Prostate gland (tissue), 2 donors: ENCODE results near the gene SETBP1. TPM values are rescaled to one million over a fixed set of nuclear protein-coding genes. Genes with fewer than 3 reads are reported as not detected.

Experiments
- DNase-seq: peaks from one replicate; pipeline ENCODE4 v3.0.0-alpha.2; 2019; ENCODE audit warnings: low spot score
- H3K27ac ChIP-seq, 2 donors: fragments of 200-600 bp; sonication (generic); 2 replicates each; pipeline ENCODE4 v1.5.1; 2017 to 2019
- H3K27me3 ChIP-seq: fragments of 200-600 bp; sonication (generic); replicated peaks from 2 replicates; pipeline ENCODE4 v1.5.1; 2019; ENCODE audit not compliant: insufficient read depth
- H3K36me3 ChIP-seq, 2 donors: fragments of 200-600 bp; sonication (generic); 1 replicate in 1 of 2; 2 replicates in 1 of 2; pipeline versions ENCODE4 v1.5.1 to v1.8.1; 2017 to 2019
- H3K4me1 ChIP-seq: fragments of 200-600 bp; sonication (generic); replicated peaks from 2 replicates; pipeline ENCODE4 v1.5.1; 2019
- H3K4me3 ChIP-seq, 2 donors: fragments of 200-600 bp; sonication (generic); 2 replicates each; pipeline ENCODE4 v1.5.1; 2017 to 2019
- H3K9me3 ChIP-seq: fragments of 200-600 bp; sonication (generic); 2 replicates; pipeline ENCODE4 v1.5.1; 2017
- CTCF ChIP-seq, 4 experiments: fragments of 200-600 bp in 2 of 4; fragments of 450-650 bp in 2 of 4; sonication (generic) in 2 of 4; IDR thresholded peaks; 1 replicate in 3 of 4; 2 replicates in 1 of 4; pipeline ENCODE4 v1.5.1; 2016 to 2019; ENCODE audit warnings: antibody characterized with exemption in 4 of 4, mild to moderate bottlenecking in 2 of 4, moderate library complexity in 2 of 4
- POLR2A ChIP-seq: fragments of 450-650 bp; IDR thresholded peaks from one replicate; pipeline ENCODE4 v1.6.1; 2016; ENCODE audit warnings: antibody characterized with exemption, mild to moderate bottlenecking
- POLR2AphosphoS5 ChIP-seq: sonication (generic); formaldehyde crosslinking; IDR thresholded peaks from one replicate; pipeline ENCODE4 v1.6.1; 2017; ENCODE audit warnings: antibody characterized with exemption
- WGBS: methylation state at CpG from one replicate; pipeline ENCODE4 v1.1.5; 2018; 5-methylcytosine and 5-hydroxymethylcytosine counted together
- intact Hi-C: fragments of 100-400 bp; cut with DNase I; formaldehyde crosslinking; loops from one replicate; pipeline ENCODE4 v1.14.2; 2022
- total RNA-seq, 2 donors: library from RNA; depleted of rRNA; stranded (reverse); fragments of >200 nt; gene quantifications; one replicate each; pipeline ENCODE4 v1.1.0, GENCODE V29; 2016

Gene SETBP1
- total RNA-seq, 2 donors from 2014 or later: 28.4 to 45.1 TPM

- WGBS: 0% methylated on average over 1 of the region's 1 CpG
- Histone ChIP-seq H3K27ac (no peak overlapping the region), H3K4me1 (peaks cover 4% of the 10 kb centered on the region), H3K9me3 (no peaks in the 10 kb centered on the region), H3K27me3 (no peaks in the 10 kb centered on the region), H3K4me3 (no peak overlapping the region), H3K36me3 (no peaks in the 10 kb centered on the region)
- TF ChIP-seq POLR2A: no peak
- no peak for TF ChIP-seq CTCF (IDR thresholded peaks at IDR 0.05)
- no peak for TF ChIP-seq POLR2AphosphoS5
- no peak for DNase-seq
- intact Hi-C loops: no loop called here
Measured at GRCh38 chr18:44954257-44954656, 273.6 kb downstream of the SETBP1 start.

GRCh38 chr18:44955825-44956224 is 275.1 kb downstream of the SETBP1 start:
- H3K4me1 ChIP-seq: peaks cover 4% of the 10 kb centered on the region
- TF ChIP-seq CTCF (IDR thresholded peaks at IDR 0.05) (no peak), POLR2AphosphoS5 (no peak), POLR2A (no peak)
- 55% methylated on average over 1 of the region's 1 CpG for WGBS
- intact Hi-C loops: no loop called here
- H3K27ac ChIP-seq: no peak overlapping the region
- no peaks in the 10 kb centered on the region for H3K9me3 ChIP-seq
- no peaks in the 10 kb centered on the region for H3K27me3 ChIP-seq
- no peak overlapping the region for H3K4me3 ChIP-seq
- no peak for DNase-seq
- H3K36me3 ChIP-seq: no peaks in the 10 kb centered on the region

- intact Hi-C loops: no loop called here
- no peaks in the 10 kb centered on the region for H3K9me3 ChIP-seq
- no peak for DNase-seq
Measured at GRCh38 chr18:44957025-44957424, 276.3 kb downstream of the SETBP1 start.

GRCh38 chr18:44957461-44957860 is 276.8 kb downstream of the SETBP1 start:
- H3K27ac ChIP-seq: no peak overlapping the region
- TF ChIP-seq POLR2AphosphoS5 (no peak), CTCF (IDR thresholded peaks at IDR 0.05) (no peak), POLR2A (no peak)
- no peaks in the 10 kb centered on the region for H3K27me3 ChIP-seq
- H3K36me3 ChIP-seq: no peaks in the 10 kb centered on the region
- peaks cover 4% of the 10 kb centered on the region for H3K4me1 ChIP-seq
- WGBS: 74% methylated on average over 2 of the region's 2 CpGs
- H3K9me3 ChIP-seq: no peaks in the 10 kb centered on the region
- no peak overlapping the region for H3K4me3 ChIP-seq
- intact Hi-C loops: no loop called here
- no peak for DNase-seq

More at GRCh38 chr18:44957025-44957424, 276.3 kb downstream of the SETBP1 start:
- Histone ChIP-seq H3K4me3 (no peak overlapping the region), H3K27me3 (no peaks in the 10 kb centered on the region), H3K36me3 (no peaks in the 10 kb centered on the region), H3K27ac (no peak overlapping the region), H3K4me1 (peaks cover 4% of the 10 kb centered on the region)
- WGBS: 96% methylated on average over 1 of the region's 1 CpG
- TF ChIP-seq POLR2A: no peak

- H3K27ac ChIP-seq: no peak overlapping the region
Measured at GRCh38 chr18:44958040-44958439, 277.4 kb downstream of the SETBP1 start.

More at GRCh38 chr18:44958040-44958439, 277.4 kb downstream of the SETBP1 start:
- no peak overlapping the region for H3K4me3 ChIP-seq
- no peaks in the 10 kb centered on the region for H3K36me3 ChIP-seq
- DNase-seq: no peak
- peaks cover 4% of the 10 kb centered on the region for H3K4me1 ChIP-seq
- intact Hi-C loops: no loop called here
- H3K27me3 ChIP-seq: no peaks in the 10 kb centered on the region
- no peaks in the 10 kb centered on the region for H3K9me3 ChIP-seq
- no peak for TF ChIP-seq POLR2AphosphoS5
- TF ChIP-seq POLR2A: no peak
- TF ChIP-seq CTCF (IDR thresholded peaks at IDR 0.05): no peak
- 73% methylated on average over 1 of the region's 1 CpG for WGBS
